Gastrocnemius medialis (tissue), 4 donors: ENCODE data around the gene RIMBP2. TPM values are rescaled to one million over a fixed set of nuclear protein-coding genes. Genes with fewer than 3 reads are reported as not detected.

ENCODE experiments used
- ATAC-seq, 2 donors: fragments of 150-250 bp; one replicate each; pipeline ENCODE4 v1.9.1; 2016
- DNase-seq, 2 donors: peaks; one replicate each; pipeline ENCODE4 v3.0.0-alpha.2; 2019
- H3K27ac ChIP-seq, 4 donors: fragments of 200-600 bp; sonication (generic); 1 replicate in 1 of 4; 2 replicates in 3 of 4; pipeline ENCODE4 v1.5.1; 2016 to 2018; ENCODE audit warnings: mild to moderate bottlenecking in 2 of 4, moderate library complexity in 1 of 4
- H3K27me3 ChIP-seq, 3 donors: fragments of 200-600 bp; sonication (generic) in 2 of 3; 1 replicate in 1 of 3; 2 replicates in 2 of 3; pipeline versions ENCODE4 v1.5.1 to v1.6.0; 2016 to 2019; ENCODE audit warnings: mild to moderate bottlenecking in 1 of 3, moderate library complexity in 1 of 3
- H3K36me3 ChIP-seq, 2 donors: fragments of 200-600 bp; sonication (generic) in 1 of 2; one replicate each; pipeline ENCODE4 v1.5.1; 2017 to 2018
- H3K4me1 ChIP-seq, 2 donors: fragments of 200-600 bp; sonication (generic) in 1 of 2; one replicate each; pipeline ENCODE4 v1.5.1; 2016 to 2017; ENCODE audit warnings: mild to moderate bottlenecking in 2 of 2
- H3K4me3 ChIP-seq, 4 donors: fragments of 200-600 bp; sonication (generic) in 3 of 4; 1 replicate in 1 of 4; 2 replicates in 3 of 4; pipeline ENCODE4 v1.5.1; 2016 to 2019; ENCODE audit warnings: mild to moderate bottlenecking in 2 of 4
- H3K9me3 ChIP-seq, 3 donors: fragments of 200-600 bp; sonication (generic) in 2 of 3; 1 replicate in 1 of 3; 2 replicates in 2 of 3; pipeline ENCODE4 v1.5.1; 2016 to 2019
- POLR2A ChIP-seq, 2 donors: fragments of 450-650 bp; IDR thresholded peaks; one replicate each; pipeline ENCODE4 v1.6.1; 2017; ENCODE audit warnings: antibody characterized with exemption in 2 of 2, mild to moderate bottlenecking in 2 of 2, moderate library complexity in 2 of 2
- in situ Hi-C, 4 donors: fragments of 200-750 bp; cut with MboI; loops; one replicate each; pipeline versions ENCODE4 v1.15.0 to v1.8.0; 2017; ENCODE audit warnings: low sequenced_read_pairs in 4 of 4
- intact Hi-C: fragments of 100-400 bp; cut with DNase I; formaldehyde crosslinking; loops from one replicate; pipeline ENCODE4 v1.15.1; 2023; ENCODE audit warnings: low total_unique reads
- total RNA-seq, 4 donors: library from RNA; depleted of rRNA; stranded (reverse); fragments of >200 nt; gene quantifications; one replicate each; pipeline versions ENCODE4 v1.1.0 to v1.2.3, GENCODE V29; 2016
- TF ChIP-seq, protein P1 (sequence below), 5 experiments: fragments of 450-650 bp in 3 of 5; fragments of 200-600 bp in 2 of 5; sonication (generic) in 2 of 5; IDR thresholded peaks in 4 of 5; conservative IDR thresholded peaks in 1 of 5; 1 replicate in 4 of 5; 2 replicates in 1 of 5; pipeline ENCODE4 v1.5.1; 2016 to 2019; ENCODE audit warnings: antibody characterized with exemption in 5 of 5, mild to moderate bottlenecking in 3 of 5, moderate library complexity in 3 of 5

RIMBP2 gene
- total RNA-seq, 4 donors from 2014 or later: 0.76 to 2.2 (median 1.2) TPM; not detected in 1

DNA sequence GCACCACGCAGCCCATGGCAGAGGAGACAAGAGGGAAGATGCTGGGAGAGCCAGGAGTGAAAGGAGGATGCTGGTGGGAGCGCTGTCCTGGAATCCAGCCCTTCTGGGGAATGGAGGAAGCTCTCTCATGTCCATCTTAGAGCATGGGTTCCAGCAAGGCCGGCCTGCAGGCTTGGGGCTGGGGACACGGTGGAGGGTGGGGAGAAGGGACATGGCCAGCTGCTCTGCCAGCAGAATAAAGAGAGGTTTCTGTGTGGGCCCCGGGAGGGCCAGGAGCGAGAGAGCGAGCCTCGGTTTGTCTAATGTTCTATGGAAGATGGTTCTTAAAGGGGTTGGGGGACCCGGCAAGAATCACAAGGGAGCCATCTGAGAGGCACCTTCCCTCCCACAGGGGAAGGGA is 60.2 kb downstream of the RIMBP2 start:
- DNase-seq: no peak
- Histone ChIP-seq H3K36me3 (no peaks in the 10 kb centered on the region), H3K4me1 (no peaks in the 10 kb centered on the region), H3K9me3 (no peaks in the 10 kb centered on the region), H3K27me3 (no peaks in the 10 kb centered on the region), H3K4me3 (no peak overlapping the region), H3K27ac (no peak overlapping the region)
- in situ Hi-C loops: no loop called here
- ATAC-seq: no peak
- intact Hi-C loops: no loop called here
- TF ChIP-seq POLR2A (IDR thresholded peaks at IDR 0.05): no peak
- TF ChIP-seq, protein P1, sequence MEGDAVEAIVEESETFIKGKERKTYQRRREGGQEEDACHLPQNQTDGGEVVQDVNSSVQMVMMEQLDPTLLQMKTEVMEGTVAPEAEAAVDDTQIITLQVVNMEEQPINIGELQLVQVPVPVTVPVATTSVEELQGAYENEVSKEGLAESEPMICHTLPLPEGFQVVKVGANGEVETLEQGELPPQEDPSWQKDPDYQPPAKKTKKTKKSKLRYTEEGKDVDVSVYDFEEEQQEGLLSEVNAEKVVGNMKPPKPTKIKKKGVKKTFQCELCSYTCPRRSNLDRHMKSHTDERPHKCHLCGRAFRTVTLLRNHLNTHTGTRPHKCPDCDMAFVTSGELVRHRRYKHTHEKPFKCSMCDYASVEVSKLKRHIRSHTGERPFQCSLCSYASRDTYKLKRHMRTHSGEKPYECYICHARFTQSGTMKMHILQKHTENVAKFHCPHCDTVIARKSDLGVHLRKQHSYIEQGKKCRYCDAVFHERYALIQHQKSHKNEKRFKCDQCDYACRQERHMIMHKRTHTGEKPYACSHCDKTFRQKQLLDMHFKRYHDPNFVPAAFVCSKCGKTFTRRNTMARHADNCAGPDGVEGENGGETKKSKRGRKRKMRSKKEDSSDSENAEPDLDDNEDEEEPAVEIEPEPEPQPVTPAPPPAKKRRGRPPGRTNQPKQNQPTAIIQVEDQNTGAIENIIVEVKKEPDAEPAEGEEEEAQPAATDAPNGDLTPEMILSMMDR (IDR thresholded peaks at IDR 0.05 in 4 of 5, conservative IDR thresholded peaks at IDR 0.05 in 1 of 5): no peak

DNA sequence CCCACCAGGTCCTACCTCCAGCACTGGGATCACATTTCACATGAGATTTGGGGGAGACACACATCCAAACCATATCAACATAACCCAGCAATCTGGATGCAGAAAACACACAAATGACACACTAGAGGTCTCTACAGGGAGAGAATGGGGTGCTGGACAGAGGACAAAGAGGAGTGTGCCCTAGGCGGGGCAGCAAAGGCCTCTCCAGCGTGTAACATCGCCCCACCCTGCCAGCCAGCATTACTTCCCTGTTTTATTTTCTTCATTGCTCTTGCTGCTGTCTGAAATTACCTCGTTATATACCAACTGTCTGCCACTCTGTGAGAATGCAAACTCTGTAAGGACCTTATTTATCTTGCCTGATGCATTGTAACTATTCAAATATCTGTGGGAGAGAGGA is 61.1 kb downstream of the RIMBP2 start:
- Histone ChIP-seq H3K4me3 (no peak overlapping the region), H3K27ac (no peak overlapping the region), H3K36me3 (no peaks in the 10 kb centered on the region), H3K4me1 (no peaks in the 10 kb centered on the region), H3K9me3 (no peaks in the 10 kb centered on the region), H3K27me3 (no peaks in the 10 kb centered on the region)
- in situ Hi-C loops: no loop called here
- ATAC-seq (no peak), DNase-seq (no peak)
- TF ChIP-seq, protein P1 (IDR thresholded peaks at IDR 0.05 in 4 of 5, conservative IDR thresholded peaks at IDR 0.05 in 1 of 5): no peak
- TF ChIP-seq POLR2A (IDR thresholded peaks at IDR 0.05): no peak
- intact Hi-C loops: no loop called here

DNA sequence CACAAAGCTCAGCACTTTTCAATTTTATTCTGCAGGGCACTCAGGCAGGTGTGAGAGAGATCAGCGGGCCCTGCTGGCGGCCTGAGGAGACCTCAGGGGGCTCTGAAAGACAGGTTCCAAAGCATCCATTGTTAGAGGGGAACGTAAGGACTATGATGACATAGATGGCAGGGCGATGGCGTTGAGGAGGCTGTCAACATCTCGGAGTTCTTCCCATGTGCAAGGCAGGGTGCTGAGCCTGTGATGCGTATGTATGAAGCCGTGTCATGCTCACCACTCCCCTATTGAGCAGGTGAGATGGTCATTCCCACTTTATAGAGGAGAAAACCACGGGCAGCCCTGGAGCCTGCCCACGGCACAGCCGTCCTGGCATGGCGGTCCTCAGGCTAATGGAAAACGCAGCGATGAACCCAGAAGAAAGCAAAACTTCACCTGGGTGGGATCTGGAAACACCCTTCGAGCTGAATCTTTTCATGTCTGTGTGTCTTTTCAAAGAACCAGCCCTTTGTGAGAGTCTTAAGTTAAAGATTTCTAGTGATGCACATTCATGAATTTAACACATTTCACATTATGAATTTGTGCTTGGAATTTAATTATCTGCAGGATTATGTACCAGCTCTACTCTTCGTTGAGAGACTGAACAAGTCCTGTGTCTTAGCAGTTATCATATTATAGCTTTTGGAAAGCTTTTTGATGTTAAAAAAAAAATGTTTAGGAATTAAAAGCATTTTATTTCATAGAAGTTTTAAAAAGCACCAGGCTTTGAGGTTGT is 64.7 kb downstream of the RIMBP2 start:
- in situ Hi-C loops: no loop called here
- Histone ChIP-seq H3K4me3 (no peak overlapping the region), H3K9me3 (no peaks in the 10 kb centered on the region), H3K27ac (no peak overlapping the region), H3K4me1 (no peaks in the 10 kb centered on the region), H3K36me3 (no peaks in the 10 kb centered on the region), H3K27me3 (no peaks in the 10 kb centered on the region)
- TF ChIP-seq, protein P1 (IDR thresholded peaks at IDR 0.05 in 4 of 5, conservative IDR thresholded peaks at IDR 0.05 in 1 of 5): no peak
- TF ChIP-seq POLR2A (IDR thresholded peaks at IDR 0.05): no peak
- ATAC-seq (no peak), DNase-seq (no peak)
- intact Hi-C loops: no loop called here

DNA sequence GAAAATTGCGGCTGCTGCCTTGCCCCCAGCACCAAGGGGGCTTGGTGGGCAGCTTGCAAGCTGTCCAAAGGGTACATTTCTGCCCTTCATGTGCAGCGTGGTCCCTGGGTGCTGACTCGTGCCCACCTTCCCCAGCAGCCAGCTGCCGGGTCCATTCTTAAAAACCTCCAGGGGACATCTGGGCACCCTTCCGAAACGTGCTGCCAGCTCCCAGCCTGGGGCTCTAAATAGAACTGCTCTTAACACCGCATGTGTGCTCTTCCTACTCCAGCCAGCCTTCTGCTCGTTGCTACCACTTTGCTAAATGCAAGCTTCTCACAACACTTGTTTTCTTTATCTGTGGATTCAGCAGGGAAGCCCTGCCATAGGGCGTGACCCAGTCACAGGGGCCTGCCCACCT is 66.0 kb downstream of the RIMBP2 start:
- no peak for TF ChIP-seq POLR2A (IDR thresholded peaks at IDR 0.05)
- TF ChIP-seq, protein P1 (IDR thresholded peaks at IDR 0.05 in 4 of 5, conservative IDR thresholded peaks at IDR 0.05 in 1 of 5): no peak
- no peak overlapping the region for H3K27ac ChIP-seq
- H3K9me3 ChIP-seq: no peaks in the 10 kb centered on the region
- DNase-seq (no peak), ATAC-seq (no peak)
- no peaks in the 10 kb centered on the region for H3K27me3 ChIP-seq
- in situ Hi-C loops: no loop called here
- H3K36me3 ChIP-seq: no peaks in the 10 kb centered on the region
- intact Hi-C loops: no loop called here
- no peaks in the 10 kb centered on the region for H3K4me1 ChIP-seq
- H3K4me3 ChIP-seq: no peak overlapping the region
